HepG2 (cell line): ENCODE results near the gene MYO7A. TPM values are rescaled to one million over a fixed set of nuclear protein-coding genes. Genes with fewer than 3 reads are reported as not detected.

ENCODE experiments used
- ETV5 ChIP-seq: IDR thresholded peaks from 2 replicates; pipeline ENCODE4 v1.6.1; 2018; ENCODE audit warnings: missing biosample characterization, missing genetic modification reagents, inconsistent platforms, borderline replicate concordance
- FOXA1 ChIP-seq, 2 experiments: fragments of 450-650 bp in 1 of 2; sonication (generic) in 1 of 2; formaldehyde crosslinking in 1 of 2; IDR thresholded peaks; 2 replicates each; pipeline versions ENCODE4 v1.4.0 to v1.6.1; 2016 to 2020; ENCODE audit warnings: missing genetic modification reagents in 1 of 2
- JARID2 ChIP-seq: sonication (generic); formaldehyde crosslinking; IDR thresholded peaks from 2 replicates; pipeline ENCODE4 v1.8.1; 2023; ENCODE audit warnings: missing genetic modification reagents, inconsistent platforms; ENCODE audit not compliant: insufficient replicate concordance
- KLF12 ChIP-seq: sonication (generic); formaldehyde crosslinking; IDR thresholded peaks from 2 replicates; pipeline ENCODE4 v1.4.0; 2020; ENCODE audit warnings: missing genetic modification reagents, borderline replicate concordance
- NAIF1 ChIP-seq: sonication (generic); formaldehyde crosslinking; IDR thresholded peaks from 2 replicates; pipeline ENCODE4 v1.5.0; 2020; ENCODE audit warnings: mild to moderate bottlenecking, missing genetic modification reagents, borderline replicate concordance
- NKX3-1 ChIP-seq: sonication (generic); formaldehyde crosslinking; IDR thresholded peaks from 2 replicates; pipeline ENCODE4 v1.5.0; 2020; ENCODE audit warnings: missing genetic modification reagents
- PHF21A ChIP-seq: sonication (generic); formaldehyde crosslinking; IDR thresholded peaks from 2 replicates; pipeline ENCODE4 v1.5.0; 2020; ENCODE audit warnings: mild to moderate bottlenecking, missing genetic modification reagents
- SOX13 ChIP-seq, 3 experiments: fragments of 450-650 bp in 1 of 3; sonication (generic) in 1 of 3; formaldehyde crosslinking in 1 of 3; IDR thresholded peaks in 2 of 3; conservative IDR thresholded peaks in 1 of 3; 2 replicates each; pipeline versions ENCODE4 v1.5.0 to v1.6.1; 2016 to 2020; ENCODE audit warnings: antibody characterized with exemption in 1 of 3, mild to moderate bottlenecking in 1 of 3, missing compliant biosample characterization in 1 of 3, missing genetic modification reagents in 1 of 3, moderate library complexity in 1 of 3
- THYN1 ChIP-seq: sonication (generic); formaldehyde crosslinking; IDR thresholded peaks from 2 replicates; pipeline ENCODE4 v1.8.1; 2023; ENCODE audit warnings: low read depth, mild to moderate bottlenecking, moderate library complexity, missing genetic modification reagents, borderline replicate concordance
- ZBTB4 ChIP-seq: sonication (generic); formaldehyde crosslinking; IDR thresholded peaks from 2 replicates; pipeline ENCODE4 v1.4.0; 2020; ENCODE audit warnings: missing genetic modification reagents, mild to moderate bottlenecking, borderline replicate concordance
- ZNF143 ChIP-seq: sonication (generic); formaldehyde crosslinking; IDR thresholded peaks from 2 replicates; pipeline ENCODE4 v1.4.0; 2020; ENCODE audit warnings: missing genetic modification reagents
- ZNF530 ChIP-seq: sonication (generic); formaldehyde crosslinking; IDR thresholded peaks from 2 replicates; pipeline ENCODE4 v1.5.0; 2020; ENCODE audit warnings: low read depth, mild to moderate bottlenecking, missing genetic modification reagents
- ZNF569 ChIP-seq: sonication (generic); formaldehyde crosslinking; IDR thresholded peaks from 2 replicates; pipeline ENCODE4 v1.5.0; 2020; ENCODE audit warnings: mild to moderate bottlenecking, missing genetic modification reagents, moderate library complexity, borderline replicate concordance
- ZNF639 ChIP-seq: conservative IDR thresholded peaks from 2 replicates; pipeline ENCODE4 v1.6.1; 2018; ENCODE audit warnings: missing genetic modification reagents
- ZNF841 ChIP-seq: sonication (generic); formaldehyde crosslinking; IDR thresholded peaks from 2 replicates; pipeline ENCODE4 v1.8.1; 2023; ENCODE audit warnings: missing genetic modification reagents, borderline replicate concordance
- polyA plus RNA-seq, 8 experiments: library from polyadenylated mRNA; depleted of rRNA in 3 of 8; stranded (reverse) in 7 of 8; unstranded in 1 of 8; fragments of >200 nt; fragmentation: Illumina TruSeq in 4 of 8; extraction: Trizol in 4 of 8; gene quantifications; 2 replicates each; pipeline versions ENCODE4 v1.2.1 to v1.2.3, GENCODE V29; 2011 to 2016; ENCODE audit warnings: low read depth in 4 of 8, missing spikeins in 1 of 8, mixed read lengths in 1 of 8; ENCODE audit not compliant: insufficient read depth in 1 of 8
- total RNA-seq, 5 experiments: library from RNA; depleted of rRNA; stranded (reverse); fragments of >200 nt; fragmentation: Illumina TruSeq; extraction: Trizol; gene quantifications; 2 replicates each; pipeline ENCODE4 v1.2.3, GENCODE V29; 2016; ENCODE audit warnings: low read depth in 1 of 5
- TF ChIP-seq, protein P1 (sequence below): IDR thresholded peaks from 2 replicates; pipeline ENCODE4 v1.6.1; 2016; ENCODE audit warnings: low read depth
- TF ChIP-seq, protein P2 (sequence below): sonication (generic); formaldehyde crosslinking; IDR thresholded peaks from 2 replicates; pipeline ENCODE4 v1.4.0; 2020; ENCODE audit warnings: missing genetic modification reagents, borderline replicate concordance
- TF ChIP-seq, protein P3 (sequence below): sonication (generic); formaldehyde crosslinking; IDR thresholded peaks from 2 replicates; pipeline ENCODE4 v1.4.0; 2020; ENCODE audit warnings: missing genetic modification reagents
- TF ChIP-seq, protein P4 (sequence below): sonication (generic); formaldehyde crosslinking; IDR thresholded peaks from 2 replicates; pipeline ENCODE4 v1.8.1; 2023; ENCODE audit warnings: mild to moderate bottlenecking, missing genetic modification reagents

The MYO7A gene
- total and polyA plus RNA-seq, 2 of the 13 experiments (the other 11 are each of a cell fraction or from before 2014, with no cell fraction given) = 7.5 to 10.0 TPM

DNA sequence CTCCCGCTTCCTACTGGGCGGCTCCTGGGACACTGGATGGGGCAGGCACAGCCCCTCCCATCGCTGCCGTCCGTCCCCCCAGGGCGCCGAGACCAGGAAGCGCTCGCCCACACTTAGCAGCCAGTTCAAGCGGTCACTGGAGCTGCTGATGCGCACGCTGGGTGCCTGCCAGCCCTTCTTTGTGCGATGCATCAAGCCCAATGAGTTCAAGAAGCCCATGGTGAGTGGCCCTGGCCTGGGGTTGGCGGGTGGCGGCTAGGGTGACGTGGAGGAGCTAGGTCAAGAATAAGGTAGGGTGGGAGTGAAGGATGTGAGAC is 44.6 kb downstream of the MYO7A start (continued):
- no peak for TF ChIP-seq FOXA1 (IDR thresholded peaks at IDR 0.05)
- TF ChIP-seq FOXA1 (CRISPR knock-in tag; IDR thresholded peaks at IDR 0.05) = no peak
- TF ChIP-seq ETV5 = 0 out of 2 replicates have a peak, but pooled peaks have one; percentile 33
- TF ChIP-seq KLF12 (CRISPR knock-in tag) = no peak
- TF ChIP-seq ZNF841 (CRISPR knock-in tag) = no peak
- TF ChIP-seq, protein P1, sequence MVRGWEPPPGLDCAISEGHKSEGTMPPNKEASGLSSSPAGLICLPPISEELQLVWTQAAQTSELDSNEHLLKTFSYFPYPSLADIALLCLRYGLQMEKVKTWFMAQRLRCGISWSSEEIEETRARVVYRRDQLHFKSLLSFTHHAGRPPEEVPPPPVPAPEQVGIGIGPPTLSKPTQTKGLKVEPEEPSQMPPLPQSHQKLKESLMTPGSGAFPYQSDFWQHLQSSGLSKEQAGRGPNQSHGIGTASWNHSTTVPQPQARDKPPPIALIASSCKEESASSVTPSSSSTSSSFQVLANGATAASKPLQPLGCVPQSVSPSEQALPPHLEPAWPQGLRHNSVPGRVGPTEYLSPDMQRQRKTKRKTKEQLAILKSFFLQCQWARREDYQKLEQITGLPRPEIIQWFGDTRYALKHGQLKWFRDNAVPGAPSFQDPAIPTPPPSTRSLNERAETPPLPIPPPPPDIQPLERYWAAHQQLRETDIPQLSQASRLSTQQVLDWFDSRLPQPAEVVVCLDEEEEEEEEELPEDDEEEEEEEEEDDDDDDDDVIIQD (CRISPR knock-in tag) = no peak
- TF ChIP-seq ZNF530 (CRISPR knock-in tag) = no peak
- no peak for TF ChIP-seq NAIF1
- no peak for TF ChIP-seq NKX3-1 (CRISPR knock-in tag)
- TF ChIP-seq PHF21A (CRISPR knock-in tag) = no peak
- TF ChIP-seq ZNF569 (CRISPR knock-in tag) = no peak
- TF ChIP-seq SOX13 (IDR thresholded peaks at IDR 0.05) = no peak
- TF ChIP-seq SOX13 (CRISPR knock-in tag; conservative IDR thresholded peaks at IDR 0.05 in 1 of 2, IDR thresholded peaks at IDR 0.05 in 1 of 2) = no peak
- peak; percentile 82 for TF ChIP-seq ZBTB4
- TF ChIP-seq, protein P2, sequence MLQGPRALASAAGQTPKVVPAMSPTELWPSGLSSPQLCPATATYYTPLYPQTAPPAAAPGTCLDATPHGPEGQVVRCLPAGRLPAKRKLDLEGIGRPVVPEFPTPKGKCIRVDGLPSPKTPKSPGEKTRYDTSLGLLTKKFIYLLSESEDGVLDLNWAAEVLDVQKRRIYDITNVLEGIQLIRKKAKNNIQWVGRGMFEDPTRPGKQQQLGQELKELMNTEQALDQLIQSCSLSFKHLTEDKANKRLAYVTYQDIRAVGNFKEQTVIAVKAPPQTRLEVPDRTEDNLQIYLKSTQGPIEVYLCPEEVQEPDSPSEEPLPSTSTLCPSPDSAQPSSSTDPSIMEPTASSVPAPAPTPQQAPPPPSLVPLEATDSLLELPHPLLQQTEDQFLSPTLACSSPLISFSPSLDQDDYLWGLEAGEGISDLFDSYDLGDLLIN = no peak
- TF ChIP-seq ZNF639 (CRISPR knock-in tag) = no peak
- no peak for TF ChIP-seq ZNF143 (CRISPR knock-in tag)
- TF ChIP-seq, protein P3, sequence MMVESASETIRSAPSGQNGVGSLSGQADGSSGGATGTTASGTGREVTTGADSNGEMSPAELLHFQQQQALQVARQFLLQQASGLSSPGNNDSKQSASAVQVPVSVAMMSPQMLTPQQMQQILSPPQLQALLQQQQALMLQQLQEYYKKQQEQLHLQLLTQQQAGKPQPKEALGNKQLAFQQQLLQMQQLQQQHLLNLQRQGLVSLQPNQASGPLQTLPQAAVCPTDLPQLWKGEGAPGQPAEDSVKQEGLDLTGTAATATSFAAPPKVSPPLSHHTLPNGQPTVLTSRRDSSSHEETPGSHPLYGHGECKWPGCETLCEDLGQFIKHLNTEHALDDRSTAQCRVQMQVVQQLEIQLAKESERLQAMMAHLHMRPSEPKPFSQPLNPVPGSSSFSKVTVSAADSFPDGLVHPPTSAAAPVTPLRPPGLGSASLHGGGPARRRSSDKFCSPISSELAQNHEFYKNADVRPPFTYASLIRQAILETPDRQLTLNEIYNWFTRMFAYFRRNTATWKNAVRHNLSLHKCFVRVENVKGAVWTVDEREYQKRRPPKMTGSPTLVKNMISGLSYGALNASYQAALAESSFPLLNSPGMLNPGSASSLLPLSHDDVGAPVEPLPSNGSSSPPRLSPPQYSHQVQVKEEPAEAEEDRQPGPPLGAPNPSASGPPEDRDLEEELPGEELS = no peak
- no peak for TF ChIP-seq THYN1
- TF ChIP-seq, protein P4, sequence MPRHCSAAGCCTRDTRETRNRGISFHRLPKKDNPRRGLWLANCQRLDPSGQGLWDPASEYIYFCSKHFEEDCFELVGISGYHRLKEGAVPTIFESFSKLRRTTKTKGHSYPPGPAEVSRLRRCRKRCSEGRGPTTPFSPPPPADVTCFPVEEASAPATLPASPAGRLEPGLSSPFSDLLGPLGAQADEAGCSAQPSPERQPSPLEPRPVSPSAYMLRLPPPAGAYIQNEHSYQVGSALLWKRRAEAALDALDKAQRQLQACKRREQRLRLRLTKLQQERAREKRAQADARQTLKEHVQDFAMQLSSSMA (CRISPR knock-in tag) = no peak
- TF ChIP-seq JARID2 (CRISPR knock-in tag) = no peak
